ENCODE measurements around the gene FKBP1A.

DNA sequence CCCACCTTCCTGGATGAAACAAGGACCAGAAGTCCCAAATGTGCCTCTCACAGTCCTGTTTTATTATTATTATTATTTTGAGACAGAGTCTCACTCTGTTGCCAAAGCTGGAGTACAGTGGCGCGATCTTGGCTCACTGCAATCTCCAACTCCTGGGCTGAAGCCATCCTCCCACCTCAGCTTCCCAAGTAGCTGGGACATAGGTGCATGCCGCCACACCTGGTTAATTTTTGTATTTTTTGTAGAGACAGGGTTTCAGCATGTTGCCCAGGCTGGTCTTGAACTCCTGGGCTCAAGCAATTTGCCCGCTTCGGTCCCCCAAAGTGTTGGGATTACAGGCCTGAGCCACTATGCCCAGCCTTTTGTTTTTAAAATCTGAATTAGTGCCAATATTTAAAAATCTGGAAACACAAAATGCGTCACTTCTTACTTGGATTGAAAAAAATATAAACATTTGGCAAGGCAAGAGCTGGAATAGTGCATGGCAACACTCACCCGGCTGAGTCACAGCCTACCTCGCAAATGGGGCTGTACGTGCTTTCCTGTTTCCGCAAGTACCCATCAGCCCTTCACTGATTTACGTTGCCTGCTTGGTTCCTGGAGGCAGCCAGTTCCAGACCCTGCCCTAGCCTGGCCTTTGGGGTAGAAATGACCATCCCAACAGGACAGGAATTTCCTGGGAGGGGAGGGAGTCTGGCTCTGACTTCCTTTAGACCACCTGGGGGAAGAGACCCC lies 70.2 kb downstream of the FKBP1A start:
- no peak for TF ChIP-seq POLR2A (IDR thresholded peaks at IDR 0.05; ENCODE audit: low read length)
- TF ChIP-seq GATA1 (IDR thresholded peaks at IDR 0.05; ENCODE audit: low read depth, low read length), result no peak
